GM12891 (cell line): Measurements from ENCODE around the gene UTY.

Experiments used
- POLR2A ChIP-seq: IDR thresholded peaks from 2 replicates; pipeline ENCODE4 v1.6.1; 2011; ENCODE audit warnings: low read depth, low read length, control low read depth
- SPI1 ChIP-seq: IDR thresholded peaks from 2 replicates; pipeline ENCODE4 v1.6.1; 2011; ENCODE audit warnings: low read depth, low read length, control low read depth
- TAF1 ChIP-seq: IDR thresholded peaks from 2 replicates; pipeline ENCODE4 v1.6.1; 2011; ENCODE audit warnings: low read depth, low read length, control low read depth

GRCh38 chrY:13210961-13211646, 268.7 kb downstream of the UTY start:
- TF ChIP-seq POLR2A: no peak
- TF ChIP-seq TAF1: no peak
- TF ChIP-seq SPI1: no peak
